ENCODE measurements around the gene NPLOC4.

Gene NPLOC4

DNA sequence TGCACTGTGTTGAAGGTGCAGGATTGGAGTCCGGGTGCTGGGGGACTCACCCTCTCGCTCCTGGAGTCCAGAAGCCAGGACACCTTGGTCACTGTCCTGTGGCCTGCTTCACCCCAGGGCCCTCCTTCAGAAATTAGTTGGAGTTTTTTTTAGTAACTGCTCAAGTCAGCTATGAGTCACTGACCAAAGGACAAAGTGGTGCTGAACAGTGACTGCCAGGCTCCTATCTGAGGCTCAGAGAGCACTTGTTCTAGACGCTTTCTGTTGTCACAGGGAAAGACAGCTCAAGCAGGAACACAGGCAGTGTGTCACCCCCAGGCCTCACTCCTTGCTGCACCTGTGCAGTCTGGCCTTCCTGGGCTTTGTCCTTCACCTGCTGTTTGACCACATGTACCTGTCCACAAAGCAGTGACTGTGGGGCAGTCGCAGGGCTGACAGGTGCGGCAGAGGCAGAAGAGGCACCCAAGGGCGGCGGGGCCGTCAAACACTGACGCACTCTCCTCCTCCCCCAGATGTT lies 80.7 kb downstream of the NPLOC4 start:
- H2AFZ ChIP-seq (ENCODE audit: low read length): no peak overlapping the region
- no peaks in the 10 kb centered on the region for H3K27me3 ChIP-seq (ENCODE audit: insufficient read depth, low read length, poor library complexity, severe bottlenecking)
- H3K9me2 ChIP-seq (replicated peaks; ENCODE audit: low read depth, low read length): no peaks in the 10 kb centered on the region
- no peak overlapping the region for H3K4me2 ChIP-seq (ENCODE audit: low read depth, low read length, poor library complexity, severe bottlenecking)
- peaks cover 12% of the 10 kb centered on the region for H4K20me1 ChIP-seq (ENCODE audit: insufficient read depth, low read length, poor library complexity, severe bottlenecking)
- H3K9me3 ChIP-seq (ENCODE audit: insufficient read depth, low read depth, low read length): no peaks in the 10 kb centered on the region
- peaks cover 10% of the 10 kb centered on the region; the same call in 1 of the 2 replicates for H3F3A ChIP-seq (ENCODE audit: low read depth)
- no peak for TF ChIP-seq EZH2phosphoT487 (IDR thresholded peaks at IDR 0.05; ENCODE audit: borderline replicate concordance)
- TF ChIP-seq, protein P1, sequence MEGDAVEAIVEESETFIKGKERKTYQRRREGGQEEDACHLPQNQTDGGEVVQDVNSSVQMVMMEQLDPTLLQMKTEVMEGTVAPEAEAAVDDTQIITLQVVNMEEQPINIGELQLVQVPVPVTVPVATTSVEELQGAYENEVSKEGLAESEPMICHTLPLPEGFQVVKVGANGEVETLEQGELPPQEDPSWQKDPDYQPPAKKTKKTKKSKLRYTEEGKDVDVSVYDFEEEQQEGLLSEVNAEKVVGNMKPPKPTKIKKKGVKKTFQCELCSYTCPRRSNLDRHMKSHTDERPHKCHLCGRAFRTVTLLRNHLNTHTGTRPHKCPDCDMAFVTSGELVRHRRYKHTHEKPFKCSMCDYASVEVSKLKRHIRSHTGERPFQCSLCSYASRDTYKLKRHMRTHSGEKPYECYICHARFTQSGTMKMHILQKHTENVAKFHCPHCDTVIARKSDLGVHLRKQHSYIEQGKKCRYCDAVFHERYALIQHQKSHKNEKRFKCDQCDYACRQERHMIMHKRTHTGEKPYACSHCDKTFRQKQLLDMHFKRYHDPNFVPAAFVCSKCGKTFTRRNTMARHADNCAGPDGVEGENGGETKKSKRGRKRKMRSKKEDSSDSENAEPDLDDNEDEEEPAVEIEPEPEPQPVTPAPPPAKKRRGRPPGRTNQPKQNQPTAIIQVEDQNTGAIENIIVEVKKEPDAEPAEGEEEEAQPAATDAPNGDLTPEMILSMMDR (conservative IDR thresholded peaks at IDR 0.05; ENCODE audit: low read length): no peak
- H3K4me1 ChIP-seq (ENCODE audit: insufficient read depth, low read length, poor library complexity, severe bottlenecking): peaks cover 16% of the 10 kb centered on the region
- peaks cover 10% of the 10 kb centered on the region for H3K79me2 ChIP-seq (ENCODE audit: insufficient read depth, low read length)
- H3K36me3 ChIP-seq (ENCODE audit: insufficient read depth, low read length): peaks cover 42% of the 10 kb centered on the region; the same call in 1 of the 2 replicates
- H3K9ac ChIP-seq (ENCODE audit: low read depth, low read length, poor library complexity, severe bottlenecking): no peak overlapping the region
- no peak overlapping the region for H3K4me3 ChIP-seq (ENCODE audit: low read length, poor library complexity, severe bottlenecking)

DNA sequence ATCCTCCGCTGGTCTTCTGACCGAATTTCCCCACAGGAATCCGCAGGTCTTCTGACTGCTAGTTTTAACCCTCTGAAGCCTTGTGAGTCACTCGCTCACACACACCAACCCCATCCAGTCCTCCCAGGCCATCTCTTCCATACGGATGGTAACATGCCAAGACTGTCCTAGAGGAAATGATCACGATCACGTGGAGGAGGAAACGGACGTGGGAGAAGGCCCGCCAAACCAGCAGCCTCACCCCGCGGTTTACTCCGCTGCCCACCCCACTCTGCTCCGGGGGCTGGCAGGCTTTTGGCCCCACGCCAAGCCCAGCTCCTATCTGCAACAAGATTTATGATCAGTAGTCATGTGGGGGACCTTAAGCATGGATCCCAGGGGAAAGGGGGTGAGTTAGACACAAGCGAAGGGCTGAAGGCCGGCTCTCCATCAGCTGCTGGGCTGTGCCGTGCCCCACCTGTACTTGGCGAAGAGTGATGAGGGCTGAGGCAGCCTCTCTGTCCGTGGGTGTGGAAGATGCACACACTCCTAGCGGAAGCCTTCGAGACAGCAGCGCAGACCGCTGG lies 83.2 kb downstream of the NPLOC4 start:
- Histone ChIP-seq H3F3A (ENCODE audit: low read depth) (peaks cover 10% of the 10 kb centered on the region; the same call in 1 of the 2 replicates), H3K4me2 (ENCODE audit: low read depth, low read length, poor library complexity, severe bottlenecking) (peak overlapping the region; percentile 83), H3K9ac (ENCODE audit: low read depth, low read length, poor library complexity, severe bottlenecking) (peak overlapping the region; percentile 94), H3K27me3 (ENCODE audit: insufficient read depth, low read length, poor library complexity, severe bottlenecking) (no peaks in the 10 kb centered on the region), H3K4me1 (ENCODE audit: insufficient read depth, low read length, poor library complexity, severe bottlenecking) (peaks cover 35% of the 10 kb centered on the region), H3K9me3 (ENCODE audit: insufficient read depth, low read depth, low read length) (no peaks in the 10 kb centered on the region), H2AFZ (ENCODE audit: low read length) (no peak overlapping the region), H3K36me3 (ENCODE audit: insufficient read depth, low read length) (peaks cover 28% of the 10 kb centered on the region; the same call in 1 of the 2 replicates), H3K79me2 (ENCODE audit: insufficient read depth, low read length) (peaks cover 33% of the 10 kb centered on the region), H3K4me3 (ENCODE audit: low read length, poor library complexity, severe bottlenecking) (peak overlapping the region; percentile 90), H4K20me1 (ENCODE audit: insufficient read depth, low read length, poor library complexity, severe bottlenecking) (peaks cover 20% of the 10 kb centered on the region), H3K9me2 (replicated peaks; ENCODE audit: low read depth, low read length) (no peaks in the 10 kb centered on the region)
- TF ChIP-seq, protein P1 (conservative IDR thresholded peaks at IDR 0.05; ENCODE audit: low read length): no peak
- TF ChIP-seq EZH2phosphoT487 (IDR thresholded peaks at IDR 0.05; ENCODE audit: borderline replicate concordance): no peak

DNA sequence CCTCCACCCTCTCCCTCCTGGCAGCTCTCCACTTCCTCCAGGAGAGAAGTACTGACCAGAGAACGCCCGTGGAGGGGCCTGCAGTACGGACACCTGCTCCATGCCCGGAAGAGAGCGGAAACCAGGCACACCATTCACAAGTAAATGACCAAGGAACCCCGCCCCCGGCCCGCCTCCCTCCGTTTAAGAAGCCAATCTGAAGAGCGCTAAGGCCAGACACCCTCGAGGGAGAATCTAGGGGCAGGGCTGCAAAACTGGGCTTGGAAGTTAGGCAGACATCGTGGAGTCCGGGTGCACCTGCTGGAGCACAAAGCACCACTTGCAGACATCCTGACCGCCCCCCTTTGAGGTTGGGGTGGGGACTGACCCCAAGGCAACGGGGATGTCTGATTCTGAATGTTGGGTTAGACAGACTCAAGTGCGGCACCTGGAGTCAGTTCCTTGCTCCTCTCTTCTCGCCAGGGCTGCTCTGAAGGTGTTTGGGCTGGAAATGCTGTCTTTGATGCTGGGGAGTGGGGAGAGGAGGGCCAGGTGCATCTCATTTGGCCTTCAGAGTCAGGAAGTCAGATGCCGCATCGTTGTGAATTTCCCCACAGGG lies 83.8 kb downstream of the NPLOC4 start:
- Histone ChIP-seq H3K9me3 (ENCODE audit: insufficient read depth, low read depth, low read length) (no peaks in the 10 kb centered on the region), H3K4me1 (ENCODE audit: insufficient read depth, low read length, poor library complexity, severe bottlenecking) (peaks cover 35% of the 10 kb centered on the region), H3K9me2 (replicated peaks; ENCODE audit: low read depth, low read length) (no peaks in the 10 kb centered on the region), H3K4me2 (ENCODE audit: low read depth, low read length, poor library complexity, severe bottlenecking) (peak overlapping the region; percentile 83), H3K4me3 (ENCODE audit: low read length, poor library complexity, severe bottlenecking) (peak overlapping the region; percentile 90), H3K9ac (ENCODE audit: low read depth, low read length, poor library complexity, severe bottlenecking) (peak overlapping the region; percentile 94), H4K20me1 (ENCODE audit: insufficient read depth, low read length, poor library complexity, severe bottlenecking) (peaks cover 20% of the 10 kb centered on the region), H3K79me2 (ENCODE audit: insufficient read depth, low read length) (peaks cover 33% of the 10 kb centered on the region), H2AFZ (ENCODE audit: low read length) (peak overlapping the region; percentile 69), H3F3A (ENCODE audit: low read depth) (peaks cover 10% of the 10 kb centered on the region; the same call in 1 of the 2 replicates), H3K36me3 (ENCODE audit: insufficient read depth, low read length) (peaks cover 22% of the 10 kb centered on the region; the same call in 1 of the 2 replicates), H3K27me3 (ENCODE audit: insufficient read depth, low read length, poor library complexity, severe bottlenecking) (no peaks in the 10 kb centered on the region)
- TF ChIP-seq EZH2phosphoT487 (IDR thresholded peaks at IDR 0.05; ENCODE audit: borderline replicate concordance): no peak
- TF ChIP-seq, protein P1 (conservative IDR thresholded peaks at IDR 0.05; ENCODE audit: low read length): peak; percentile 50

All from Loucy (cell line).